SH-SY5Y (cell line): ENCODE data around the gene XXYLT1.

Source experiments
- GATA2 ChIP-seq: IDR thresholded peaks from 2 replicates; pipeline ENCODE4 v1.6.1; 2011; ENCODE audit warnings: mild to moderate bottlenecking, low read depth, low read length
- GATA3 ChIP-seq: IDR thresholded peaks from 2 replicates; pipeline ENCODE4 v1.6.1; 2011; ENCODE audit warnings: low read depth, mild to moderate bottlenecking, low read length, moderate library complexity

DNA sequence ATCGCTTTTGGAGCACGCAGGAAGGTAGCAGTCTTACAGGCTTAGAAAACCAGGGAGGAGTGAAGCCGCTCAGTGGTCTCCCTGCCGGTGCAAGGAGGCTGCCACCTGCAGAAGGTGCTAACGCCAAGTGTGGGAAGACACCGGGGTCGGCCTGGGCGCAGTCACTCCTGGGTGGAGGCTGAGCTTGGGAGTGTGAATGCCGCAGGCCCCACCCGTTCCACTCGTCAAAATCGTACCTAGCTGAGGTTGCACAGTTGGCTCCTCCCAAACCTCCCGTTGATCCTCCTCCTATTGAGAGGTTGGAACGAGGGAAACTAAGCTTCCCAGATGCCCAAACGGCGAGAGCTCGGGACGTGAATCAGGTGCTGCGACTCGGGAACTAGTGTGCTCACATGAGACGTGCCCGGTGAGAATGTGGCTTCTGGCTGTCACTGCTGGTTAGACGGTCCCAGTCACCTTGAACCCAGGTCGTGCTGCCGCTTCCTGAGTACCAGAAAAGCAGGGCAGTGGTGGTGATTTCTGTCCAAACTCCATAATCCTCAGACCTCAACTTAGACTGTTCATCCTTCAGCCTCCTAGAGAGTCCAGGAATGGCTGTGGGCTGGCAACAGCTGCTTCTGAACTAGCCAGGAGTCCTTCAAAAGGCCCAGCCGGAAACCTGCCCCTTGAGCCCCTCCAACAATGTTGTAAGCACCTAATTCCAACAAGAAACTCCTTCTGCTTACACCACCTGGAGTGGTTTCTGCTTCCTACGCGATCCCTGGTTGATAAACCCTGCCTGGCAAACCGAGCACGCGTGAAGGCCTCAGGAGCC lies 156.0 kb downstream of the XXYLT1 start:
- TF ChIP-seq GATA2 (no peak), GATA3 (no peak)
